Endothelial cell of umbilical vein (primary cell): Measurements from ENCODE around the gene TMTC1. TPM values are rescaled to one million over a fixed set of nuclear protein-coding genes. Genes with fewer than 3 reads are reported as not detected.

Experiments used
- BruUV-seq: library from RNA; stranded (reverse); fragments of 400-500 nt; replicated peaks from 2 replicates; lab custom pipeline; 2021; lab: Mats Ljungman, UMichigan
- CTCF ChIA-PET: fragments of 300-600, 350-600 bp; sonication (Branson Sonifier 250); formaldehyde crosslinking; loops from one replicate; lab custom pipeline; 2021; ENCODE audit warnings: antibody characterized with exemption, inconsistent platforms; lab: Charles Lee
- POLR2A ChIA-PET: fragments of 300-600, 350-600 bp; sonication (Branson Sonifier 250); formaldehyde crosslinking; loops from one replicate; lab custom pipeline; 2021; ENCODE audit warnings: antibody characterized with exemption, inconsistent platforms; lab: Charles Lee
- DNase-seq: peaks from one replicate; pipeline ENCODE4 v3.0.0-alpha.2; 2011; ENCODE audit warnings: low read depth, low spot score
- FAIRE-seq: peaks from 2 replicates; lab custom pipeline; 2011; peaks lifted over from hg19 to GRCh38; lab: Jason Lieb, UNC
- H2AFZ ChIP-seq: 2 replicates; pipeline ENCODE4 v1.6.0; 2012; ENCODE audit warnings: low read depth, low read length, control low read depth, inconsistent platforms
- H3K27ac ChIP-seq: 2 replicates; pipeline ENCODE4 v1.5.1; 2011; ENCODE audit warnings: low read depth, mild to moderate bottlenecking, control low read depth, low read length, moderate library complexity; ENCODE audit not compliant: insufficient read depth
- H3K27me3 ChIP-seq, 2 experiments: 2 replicates each; pipeline versions ENCODE4 v1.6.0 to v1.6.1; 2011; ENCODE audit warnings: low read length in 2 of 2, mixed read lengths in 1 of 2; ENCODE audit not compliant: control insufficient read depth in 2 of 2, insufficient read depth in 2 of 2
- H3K36me3 ChIP-seq, 2 experiments: 2 replicates in 1 of 2; 3 replicates in 1 of 2; pipeline ENCODE4 v1.5.1; 2011; ENCODE audit warnings: low read length in 2 of 2, mild to moderate bottlenecking in 1 of 2, moderate library complexity in 1 of 2; ENCODE audit not compliant: control insufficient read depth in 2 of 2, insufficient read depth in 2 of 2; ENCODE audit errors: extremely low read depth in 1 of 2
- H3K4me1 ChIP-seq: 3 replicates; pipeline ENCODE4 v1.5.1; 2011; ENCODE audit warnings: mild to moderate bottlenecking, low read length; ENCODE audit not compliant: control insufficient read depth, insufficient read depth; ENCODE audit errors: extremely low read depth
- H3K4me2 ChIP-seq: 2 replicates; pipeline ENCODE4 v1.6.1; 2011; ENCODE audit warnings: low read length, control low read depth, mixed read lengths; ENCODE audit not compliant: insufficient read depth
- H3K4me3 ChIP-seq, 3 experiments: fragments of 200-600 bp in 1 of 3; sonication (generic), shearing (Covaris generic) in 1 of 3; replicated peaks in 1 of 3; 2 replicates each; pipeline ENCODE4 v1.5.1; 2011 to 2016; ENCODE audit warnings: control low read depth in 3 of 3, low read length in 3 of 3, mild to moderate bottlenecking in 2 of 3, inconsistent platforms in 1 of 3, low read depth in 1 of 3, moderate library complexity in 1 of 3; ENCODE audit not compliant: insufficient read depth in 1 of 3
- H3K79me2 ChIP-seq: 2 replicates; pipeline ENCODE4 v1.6.0; 2012; ENCODE audit warnings: low read length, inconsistent platforms; ENCODE audit not compliant: control insufficient read depth, insufficient read depth
- H3K9ac ChIP-seq: replicated peaks from 2 replicates; pipeline ENCODE3; 2011; ENCODE audit warnings: low read length, control low read depth; ENCODE audit not compliant: insufficient read depth; ENCODE audit errors: extremely low read depth
- H3K9me1 ChIP-seq: replicated peaks from 3 replicates; pipeline ENCODE4 v1.6.0; 2011; ENCODE audit warnings: mild to moderate bottlenecking, low read length; ENCODE audit not compliant: control insufficient read depth, insufficient read depth; ENCODE audit errors: extremely low read depth
- H3K9me3 ChIP-seq: replicated peaks from 2 replicates; pipeline ENCODE4 v1.5.1; 2012; ENCODE audit warnings: low read length, inconsistent platforms; ENCODE audit not compliant: control insufficient read depth, insufficient read depth
- H4K20me1 ChIP-seq: replicated peaks from 2 replicates; pipeline ENCODE3; 2011; ENCODE audit warnings: mild to moderate bottlenecking, low read length; ENCODE audit not compliant: control insufficient read depth, insufficient read depth; ENCODE audit errors: extremely low read depth
- EZH2 ChIP-seq: IDR thresholded peaks from 2 replicates; pipeline ENCODE4 v1.6.1; 2012; ENCODE audit warnings: borderline replicate concordance, low read depth, mild to moderate bottlenecking, moderate library complexity, low read length, inconsistent platforms; ENCODE audit not compliant: severe bottlenecking
- FOS ChIP-seq: IDR thresholded peaks from 2 replicates; pipeline ENCODE4 v1.6.1; 2011; ENCODE audit warnings: mild to moderate bottlenecking, low read length, moderate library complexity, borderline replicate concordance; ENCODE audit not compliant: insufficient read depth
- GATA2 ChIP-seq: IDR thresholded peaks from 2 replicates; pipeline ENCODE4 v1.7.0; 2011; ENCODE audit warnings: low read depth, mild to moderate bottlenecking, moderate library complexity, mixed read lengths, low read length; ENCODE audit not compliant: insufficient read length, insufficient read depth
- JUN ChIP-seq: IDR thresholded peaks from 2 replicates; pipeline ENCODE4 v1.6.1; 2011; ENCODE audit warnings: borderline replicate concordance, low read depth; ENCODE audit not compliant: insufficient read length, insufficient read depth
- MYC ChIP-seq: IDR thresholded peaks from one replicate; pipeline ENCODE4 v1.6.1; 2011; ENCODE audit warnings: mild to moderate bottlenecking, low read depth, low read length
- POLR2A ChIP-seq: IDR thresholded peaks from 2 replicates; pipeline ENCODE4 v1.6.1; 2012; ENCODE audit warnings: low read depth, mild to moderate bottlenecking, control low read depth, low read length
- POLR2AphosphoS5 ChIP-seq: IDR thresholded peaks from 2 replicates; pipeline ENCODE4 v1.6.1; 2012; ENCODE audit warnings: low read depth, mild to moderate bottlenecking, control low read depth, low read length, moderate library complexity; ENCODE audit not compliant: insufficient read depth
- dilution Hi-C: fragments of 300-500 bp; cut with MboI; formaldehyde crosslinking; loops from one replicate; pipeline ENCODE4 v1.15.0; 2019; ENCODE audit warnings: low sequenced_read_pairs; ENCODE audit not compliant: extremely low pct_ligation_motif_present
- intact Hi-C: fragments of 100-400 bp; cut with micrococcal nuclease; formaldehyde crosslinking; loops from one replicate; pipeline ENCODE4 v1.10.0; 2022
- polyA plus RNA-seq, 4 experiments: library from polyadenylated mRNA; depleted of rRNA in 3 of 4; stranded (reverse) in 3 of 4; unstranded in 1 of 4; fragments of >200 nt; gene quantifications; 2 replicates each; pipeline versions ENCODE4 v1.2.1 to v1.2.3, GENCODE V29; 2011 to 2012; ENCODE audit warnings: missing spikeins in 1 of 4
- total RNA-seq: library from RNA; stranded (reverse); gene quantifications from 2 replicates; pipeline ENCODE4 v1.2.3, GENCODE V29; 2021
- TF ChIP-seq, protein P1 (sequence below): IDR thresholded peaks from 2 replicates; pipeline ENCODE4 v1.6.1; 2011; ENCODE audit not compliant: insufficient read depth, insufficient read length
- TF ChIP-seq, protein P2 (sequence below), 2 donors: IDR thresholded peaks; 1 replicate in 1 of 2; 2 replicates in 1 of 2; pipeline ENCODE4 v1.5.1; 2011; ENCODE audit warnings: low read length in 2 of 2, mild to moderate bottlenecking in 2 of 2, moderate library complexity in 2 of 2, control low read depth in 1 of 2, inconsistent platforms in 1 of 2, low read depth in 1 of 2; ENCODE audit not compliant: insufficient read depth in 1 of 2; ENCODE audit errors: extremely low read depth in 1 of 2

Gene TMTC1
- total and polyA plus RNA-seq, 2 donors (not counting 3 experiments of a cell fraction or from before 2014, with no cell fraction given): 5.4 to 5.9 TPM

DNA sequence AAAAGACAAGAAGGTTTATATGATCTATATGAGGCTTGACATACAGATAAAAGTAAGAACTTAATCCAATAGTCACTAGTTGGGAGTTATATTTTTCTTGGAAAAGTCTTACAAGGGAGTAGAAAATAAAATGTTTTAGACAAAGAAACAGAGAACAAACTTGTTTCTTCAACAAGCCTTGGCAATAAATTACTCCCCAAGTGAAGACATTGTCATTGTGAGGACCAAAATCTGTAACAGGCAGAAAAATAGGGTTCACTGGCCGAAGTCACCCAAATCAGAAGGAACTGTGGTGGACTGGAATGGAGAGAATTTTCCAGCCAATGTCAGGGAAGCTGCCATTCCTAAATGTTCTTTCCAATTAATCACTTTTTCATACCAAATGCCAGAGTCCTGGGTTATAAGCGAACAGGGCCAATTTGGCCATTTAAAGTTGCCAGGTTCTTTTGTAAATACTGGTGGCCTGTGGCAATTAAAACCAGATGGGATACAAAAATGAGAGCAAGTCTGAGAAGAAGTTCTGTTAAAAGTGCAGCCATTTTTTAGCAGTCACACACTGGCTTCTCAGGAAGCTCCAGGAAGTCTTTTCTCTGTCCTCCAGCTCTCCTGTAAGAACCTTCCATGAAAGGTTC lies 168.9 kb downstream of the TMTC1 start:
- H3K27ac ChIP-seq: no peak overlapping the region
- no peaks in the 10 kb centered on the region for H3K9me1 ChIP-seq
- TF ChIP-seq JUN: no peak
- TF ChIP-seq FOS: no peak
- no TSS peak for BruUV-seq
- no peaks in the 10 kb centered on the region for H3K36me3 ChIP-seq
- CTCF ChIA-PET: no interaction called here
- intact Hi-C loops (no loop called here), dilution Hi-C loops (no loop called here)
- H2AFZ ChIP-seq: no peak overlapping the region
- POLR2A ChIA-PET: no interaction called here
- no peak overlapping the region for H3K4me3 ChIP-seq
- H3K27me3 ChIP-seq: no peaks in the 10 kb centered on the region
- H3K4me1 ChIP-seq: no peaks in the 10 kb centered on the region
- no peak for DNase-seq
- no peaks in the 10 kb centered on the region for H3K79me2 ChIP-seq
- no peak overlapping the region for H3K4me2 ChIP-seq
- no peak for FAIRE-seq
- H3K9me3 ChIP-seq: no peaks in the 10 kb centered on the region
- H4K20me1 ChIP-seq: no peaks in the 10 kb centered on the region
- H3K9ac ChIP-seq: no peak overlapping the region

DNA sequence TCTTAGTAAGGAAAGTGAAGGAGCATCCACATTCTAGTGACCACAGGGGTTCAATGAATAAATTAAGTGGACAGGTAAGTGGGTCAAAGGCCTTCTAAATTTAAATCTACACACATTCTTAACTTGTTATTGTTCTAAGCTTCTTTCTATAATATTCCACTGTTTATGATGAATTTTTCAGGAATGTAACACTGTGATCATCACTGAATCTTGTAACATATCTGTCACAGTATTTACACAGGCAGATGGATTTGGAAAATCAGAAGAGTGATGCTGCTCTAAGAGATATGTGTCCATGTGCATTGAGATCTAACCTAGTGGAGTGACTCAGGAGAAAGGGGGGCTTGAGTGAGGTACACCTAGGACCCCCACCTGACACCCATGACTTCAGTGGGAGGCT lies 170.8 kb downstream of the TMTC1 start:
- ChIA-PET CTCF (no interaction called here), POLR2A (no interaction called here)
- H3K9ac ChIP-seq: no peak overlapping the region
- H2AFZ ChIP-seq: no peak overlapping the region
- no peaks in the 10 kb centered on the region for H3K4me1 ChIP-seq
- TF ChIP-seq EZH2 (no peak), FOS (no peak), MYC (no peak), POLR2A (no peak), POLR2AphosphoS5 (no peak), JUN (no peak), GATA2 (no peak)
- TF ChIP-seq, protein P1, sequence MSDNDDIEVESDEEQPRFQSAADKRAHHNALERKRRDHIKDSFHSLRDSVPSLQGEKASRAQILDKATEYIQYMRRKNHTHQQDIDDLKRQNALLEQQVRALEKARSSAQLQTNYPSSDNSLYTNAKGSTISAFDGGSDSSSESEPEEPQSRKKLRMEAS: no peak
- TF ChIP-seq, protein P2, sequence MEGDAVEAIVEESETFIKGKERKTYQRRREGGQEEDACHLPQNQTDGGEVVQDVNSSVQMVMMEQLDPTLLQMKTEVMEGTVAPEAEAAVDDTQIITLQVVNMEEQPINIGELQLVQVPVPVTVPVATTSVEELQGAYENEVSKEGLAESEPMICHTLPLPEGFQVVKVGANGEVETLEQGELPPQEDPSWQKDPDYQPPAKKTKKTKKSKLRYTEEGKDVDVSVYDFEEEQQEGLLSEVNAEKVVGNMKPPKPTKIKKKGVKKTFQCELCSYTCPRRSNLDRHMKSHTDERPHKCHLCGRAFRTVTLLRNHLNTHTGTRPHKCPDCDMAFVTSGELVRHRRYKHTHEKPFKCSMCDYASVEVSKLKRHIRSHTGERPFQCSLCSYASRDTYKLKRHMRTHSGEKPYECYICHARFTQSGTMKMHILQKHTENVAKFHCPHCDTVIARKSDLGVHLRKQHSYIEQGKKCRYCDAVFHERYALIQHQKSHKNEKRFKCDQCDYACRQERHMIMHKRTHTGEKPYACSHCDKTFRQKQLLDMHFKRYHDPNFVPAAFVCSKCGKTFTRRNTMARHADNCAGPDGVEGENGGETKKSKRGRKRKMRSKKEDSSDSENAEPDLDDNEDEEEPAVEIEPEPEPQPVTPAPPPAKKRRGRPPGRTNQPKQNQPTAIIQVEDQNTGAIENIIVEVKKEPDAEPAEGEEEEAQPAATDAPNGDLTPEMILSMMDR (IDR thresholded peaks at IDR 0.05; ENCODE audit: extremely low read depth in 1 of 2, insufficient read depth in 1 of 2, low read depth in 1 of 2, low read length in 2 of 2): no peak
- no peaks in the 10 kb centered on the region for H3K79me2 ChIP-seq
- dilution Hi-C loops (no loop called here), intact Hi-C loops (no loop called here)
- no peak for FAIRE-seq
- no peaks in the 10 kb centered on the region for H4K20me1 ChIP-seq
- H3K9me3 ChIP-seq: no peaks in the 10 kb centered on the region
- no peak overlapping the region for H3K4me2 ChIP-seq
- H3K27me3 ChIP-seq: no peaks in the 10 kb centered on the region
- no peaks in the 10 kb centered on the region for H3K36me3 ChIP-seq
- H3K27ac ChIP-seq: no peak overlapping the region
- DNase-seq: no peak
- no peaks in the 10 kb centered on the region for H3K9me1 ChIP-seq
- no peak overlapping the region for H3K4me3 ChIP-seq
- no TSS peak for BruUV-seq
